ENCODE data around the gene ADD3.
"Not testable (repeated sequence)": the region's sequence is repeated elsewhere in the genome, so short reads cannot be mapped to it uniquely, and the experiment has no call there.

ADD3 gene

DNA sequence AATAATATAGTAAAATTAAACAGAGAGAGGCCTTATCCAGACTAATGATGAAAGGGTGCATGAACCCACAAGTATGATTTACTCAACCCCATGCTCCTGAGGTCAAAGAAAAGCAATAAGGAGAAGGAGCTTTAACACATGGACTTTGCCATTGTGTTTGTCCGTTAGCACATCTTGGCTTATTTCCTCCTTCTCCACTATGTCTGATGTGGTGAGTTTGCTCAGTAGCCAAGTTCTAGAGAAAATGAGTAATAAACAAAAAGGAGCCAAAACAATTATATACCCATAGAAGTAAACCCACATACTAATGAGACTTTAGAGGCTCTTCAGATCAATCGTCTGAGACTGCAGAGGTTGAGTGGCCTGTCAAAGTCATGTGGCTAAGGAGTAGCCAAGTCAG lies 26.1 kb upstream of the ADD3 start:
- Histone ChIP-seq H3K27me3 (ENCODE audit: insufficient read depth, poor library complexity, severe bottlenecking) (no peaks in the 10 kb centered on the region), H3K36me3 (ENCODE audit: low read depth) (no peaks in the 10 kb centered on the region), H3K27ac (ENCODE audit: poor library complexity, severe bottlenecking) (no peak overlapping the region), H3K4me1 (ENCODE audit: insufficient read depth, poor library complexity, severe bottlenecking) (no peaks in the 10 kb centered on the region), H3K4me3 (ENCODE audit: severe bottlenecking) (no peak overlapping the region), H3K9me3 (ENCODE audit: severe bottlenecking) (no peaks in the 10 kb centered on the region)
- TF ChIP-seq, protein P1, sequence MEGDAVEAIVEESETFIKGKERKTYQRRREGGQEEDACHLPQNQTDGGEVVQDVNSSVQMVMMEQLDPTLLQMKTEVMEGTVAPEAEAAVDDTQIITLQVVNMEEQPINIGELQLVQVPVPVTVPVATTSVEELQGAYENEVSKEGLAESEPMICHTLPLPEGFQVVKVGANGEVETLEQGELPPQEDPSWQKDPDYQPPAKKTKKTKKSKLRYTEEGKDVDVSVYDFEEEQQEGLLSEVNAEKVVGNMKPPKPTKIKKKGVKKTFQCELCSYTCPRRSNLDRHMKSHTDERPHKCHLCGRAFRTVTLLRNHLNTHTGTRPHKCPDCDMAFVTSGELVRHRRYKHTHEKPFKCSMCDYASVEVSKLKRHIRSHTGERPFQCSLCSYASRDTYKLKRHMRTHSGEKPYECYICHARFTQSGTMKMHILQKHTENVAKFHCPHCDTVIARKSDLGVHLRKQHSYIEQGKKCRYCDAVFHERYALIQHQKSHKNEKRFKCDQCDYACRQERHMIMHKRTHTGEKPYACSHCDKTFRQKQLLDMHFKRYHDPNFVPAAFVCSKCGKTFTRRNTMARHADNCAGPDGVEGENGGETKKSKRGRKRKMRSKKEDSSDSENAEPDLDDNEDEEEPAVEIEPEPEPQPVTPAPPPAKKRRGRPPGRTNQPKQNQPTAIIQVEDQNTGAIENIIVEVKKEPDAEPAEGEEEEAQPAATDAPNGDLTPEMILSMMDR (IDR thresholded peaks at IDR 0.05; ENCODE audit: poor library complexity, severe bottlenecking), result no peak
- ATAC-seq (ENCODE audit: low read depth) (no peak), DNase-seq (ENCODE audit: low spot score) (no peak)

GRCh38 chr10:109982123-109982522 lies 25.7 kb upstream of the ADD3 start:
- no peak for ATAC-seq (ENCODE audit: low read depth)
- Histone ChIP-seq H3K4me3 (ENCODE audit: severe bottlenecking) (no peak overlapping the region), H3K27me3 (ENCODE audit: insufficient read depth, poor library complexity, severe bottlenecking) (no peaks in the 10 kb centered on the region), H3K4me1 (ENCODE audit: insufficient read depth, poor library complexity, severe bottlenecking) (no peaks in the 10 kb centered on the region), H3K36me3 (ENCODE audit: low read depth) (no peaks in the 10 kb centered on the region), H3K27ac (ENCODE audit: poor library complexity, severe bottlenecking) (no peak overlapping the region), H3K9me3 (ENCODE audit: severe bottlenecking) (no peaks in the 10 kb centered on the region)
- TF ChIP-seq, protein P1 (IDR thresholded peaks at IDR 0.05; ENCODE audit: poor library complexity, severe bottlenecking), result no peak
- DNase-seq (ENCODE audit: low spot score), result no peak

DNA sequence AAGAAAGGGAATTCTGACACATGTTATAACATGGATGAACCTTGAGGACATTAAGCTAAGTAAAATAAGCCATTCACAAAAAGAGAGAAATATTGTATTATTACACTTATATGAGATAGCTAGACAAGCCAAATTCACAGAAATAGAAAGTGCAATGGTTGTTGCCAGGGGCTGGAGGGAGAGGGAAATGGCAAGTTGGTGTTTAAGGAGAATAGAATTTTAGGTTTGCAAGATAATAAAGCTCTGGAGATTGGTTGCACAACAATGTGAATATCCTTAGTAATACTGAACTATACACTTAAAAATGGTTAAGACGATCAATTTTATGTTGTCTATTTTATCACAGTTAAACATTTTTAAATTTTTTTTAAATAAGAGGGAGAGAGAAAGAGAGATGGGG lies 25.0 kb upstream of the ADD3 start:
- Histone ChIP-seq H3K4me3 (ENCODE audit: severe bottlenecking) (no peak overlapping the region), H3K9me3 (ENCODE audit: severe bottlenecking) (no peaks in the 10 kb centered on the region), H3K27ac (ENCODE audit: poor library complexity, severe bottlenecking) (no peak overlapping the region), H3K27me3 (ENCODE audit: insufficient read depth, poor library complexity, severe bottlenecking) (no peaks in the 10 kb centered on the region), H3K36me3 (ENCODE audit: low read depth) (no peaks in the 10 kb centered on the region), H3K4me1 (ENCODE audit: insufficient read depth, poor library complexity, severe bottlenecking) (no peaks in the 10 kb centered on the region)
- DNase-seq (ENCODE audit: low spot score), result no peak
- ATAC-seq (ENCODE audit: low read depth), result no peak
- TF ChIP-seq, protein P1 (IDR thresholded peaks at IDR 0.05; ENCODE audit: poor library complexity, severe bottlenecking), result no peak

- Histone ChIP-seq H3K27me3 (ENCODE audit: insufficient read depth, poor library complexity, severe bottlenecking) (no peaks in the 10 kb centered on the region), H3K27ac (ENCODE audit: poor library complexity, severe bottlenecking) (no peak overlapping the region), H3K4me1 (ENCODE audit: insufficient read depth, poor library complexity, severe bottlenecking) (no peaks in the 10 kb centered on the region), H3K36me3 (ENCODE audit: low read depth) (no peaks in the 10 kb centered on the region), H3K9me3 (ENCODE audit: severe bottlenecking) (no peaks in the 10 kb centered on the region), H3K4me3 (ENCODE audit: severe bottlenecking) (no peak overlapping the region)
- TF ChIP-seq, protein P1 (IDR thresholded peaks at IDR 0.05; ENCODE audit: poor library complexity, severe bottlenecking), result no peak
- no peak for DNase-seq (ENCODE audit: low spot score)
- ATAC-seq (ENCODE audit: low read depth), result no peak
Observed at GRCh38 chr10:109984013-109984412, 23.8 kb upstream of the ADD3 start.

DNA sequence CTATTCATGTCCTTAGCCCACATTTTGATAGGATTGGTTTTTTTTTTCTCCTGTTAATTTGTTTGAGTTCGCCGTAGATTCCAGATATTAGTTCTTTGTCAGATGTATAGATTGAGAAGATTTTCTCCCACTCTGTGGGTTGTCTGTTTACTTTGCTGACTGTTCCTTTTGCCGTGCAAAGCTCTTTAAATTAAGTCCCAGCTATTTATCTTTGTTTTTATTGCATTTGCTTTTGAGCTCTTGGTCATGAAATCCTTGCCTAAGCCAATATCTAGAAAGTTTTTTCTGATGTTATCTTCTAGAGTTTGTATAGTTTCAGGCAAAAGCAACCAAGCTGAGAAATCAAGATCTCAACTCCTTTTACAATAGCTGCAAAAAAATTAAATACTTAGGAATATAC lies 22.0 kb upstream of the ADD3 start:
- H3K27me3 ChIP-seq (ENCODE audit: insufficient read depth, poor library complexity, severe bottlenecking); ATAC-seq (ENCODE audit: low read depth); H3K27ac ChIP-seq (ENCODE audit: poor library complexity, severe bottlenecking); H3K4me1 ChIP-seq (ENCODE audit: insufficient read depth, poor library complexity, severe bottlenecking); H3K9me3 ChIP-seq (ENCODE audit: severe bottlenecking); H3K36me3 ChIP-seq (ENCODE audit: low read depth); H3K4me3 ChIP-seq (ENCODE audit: severe bottlenecking); DNase-seq (ENCODE audit: low spot score): not testable (repeated sequence)

Measured in RWPE2 (cell line).